Left forelimb (tissue), 1 donor: ENCODE data around the gene CSF2RB.

ENCODE experiments used
- DNase-seq: peaks from one replicate; pipeline ENCODE4 v3.0.0-alpha.2; 2018; ENCODE audit warnings: low spot score

Gene CSF2RB

GRCh38 chr22:36921309-36922104 lies 8.1 kb downstream of the CSF2RB start:
- DNase-seq, result no peak

- DNase-seq, result no peak
Measured at GRCh38 chr22:36922105-36922608, 8.7 kb downstream of the CSF2RB start.

GRCh38 chr22:36922711-36923110 lies 9.3 kb downstream of the CSF2RB start:
- DNase-seq, result no peak

GRCh38 chr22:36923131-36923788 lies 9.8 kb downstream of the CSF2RB start:
- DNase-seq, result no peak

- DNase-seq, result no peak
Measured at GRCh38 chr22:36924151-36924698, 10.8 kb downstream of the CSF2RB start.

- no peak for DNase-seq
Measured at GRCh38 chr22:36925388-36926290, 12.2 kb downstream of the CSF2RB start.

GRCh38 chr22:36926309-36926708 lies 12.9 kb downstream of the CSF2RB start:
- no peak for DNase-seq

GRCh38 chr22:36926721-36927435 lies 13.4 kb downstream of the CSF2RB start:
- no peak for DNase-seq

GRCh38 chr22:36927671-36928070 lies 14.2 kb downstream of the CSF2RB start:
- no peak for DNase-seq

GRCh38 chr22:36928196-36928595 lies 14.8 kb downstream of the CSF2RB start:
- DNase-seq, result no peak

- no peak for DNase-seq
Measured at GRCh38 chr22:36928786-36929535, 15.5 kb downstream of the CSF2RB start.

GRCh38 chr22:36929621-36930020 lies 16.2 kb downstream of the CSF2RB start:
- no peak for DNase-seq

GRCh38 chr22:36930041-36930935 lies 16.9 kb downstream of the CSF2RB start:
- DNase-seq, result no peak

GRCh38 chr22:36931446-36931845 lies 18.0 kb downstream of the CSF2RB start:
- DNase-seq, result no peak

- DNase-seq, result no peak
Measured at GRCh38 chr22:36933629-36934417, 20.4 kb downstream of the CSF2RB start.

GRCh38 chr22:36934418-36935312 lies 21.2 kb downstream of the CSF2RB start:
- no peak for DNase-seq

- DNase-seq, result no peak
Measured at GRCh38 chr22:36935313-36935610, 21.8 kb downstream of the CSF2RB start.

GRCh38 chr22:36935694-36936093 lies 22.3 kb downstream of the CSF2RB start:
- no peak for DNase-seq
